OCI-LY1 (cell line): ENCODE measurements around the gene ZNF536.

ENCODE experiments used
- CTCF ChIP-seq: fragments of 200-600 bp; sonication (generic), shearing (Covaris generic); IDR thresholded peaks from 2 replicates; pipeline ENCODE4 v1.5.1; 2017; ENCODE audit warnings: mild to moderate bottlenecking, antibody characterized with exemption, low read length, moderate library complexity, mixed read lengths
- EZH2 ChIP-seq: fragments of 200-600 bp; sonication (generic), shearing (Covaris generic); IDR thresholded peaks from 2 replicates; pipeline ENCODE4 v1.8.0; 2017; ENCODE audit warnings: borderline replicate concordance, mixed run types, mild to moderate bottlenecking, antibody characterized with exemption, low read length, moderate library complexity, mixed read lengths

GRCh38 chr19:30504272-30504671 lies 132.1 kb downstream of the ZNF536 start:
- TF ChIP-seq CTCF, result no peak
- TF ChIP-seq EZH2, result no peak
